ENCODE measurements around the gene CALCOCO1.

The CALCOCO1 gene

GRCh38 chr12:53659011-53659551 lies 68.2 kb downstream of the CALCOCO1 start:
- no peak for DNase-seq

Data from stimulated activated CD4-positive, alpha-beta T cell treated with anti-CD3 and anti-CD28 coated beads, Interleukin-2, amount 100 ng/mL, for 48 hours (primary cell).